Activated CD8-positive, alpha-beta memory T cell treated with anti-CD3 and anti-CD28 coated beads for 4 hours (primary cell): ENCODE measurements around the gene DDAH2.
A peak's percentile ranks its signal among the peaks of the same experiment; 100 is the strongest.

Experiments used
- DNase-seq, 2 donors: peaks; one replicate each; pipeline ENCODE4 v3.0.0-alpha.2; 2020; ENCODE audit warnings: low read depth in 2 of 2

Gene DDAH2

GRCh38 chr6:31760790-31761189, 31.7 kb upstream of the DDAH2 start:
- no peak for DNase-seq

GRCh38 chr6:31758281-31758680, 29.2 kb upstream of the DDAH2 start:
- no peak for DNase-seq

GRCh38 chr6:31752739-31753319, 23.7 kb upstream of the DDAH2 start:
- DNase-seq = no peak

GRCh38 chr6:31750411-31751022, 21.4 kb upstream of the DDAH2 start:
- no peak for DNase-seq

- no peak for DNase-seq
These were observed 20.4 kb upstream of the DDAH2 start for GRCh38 chr6:31749301-31750036.

GRCh38 chr6:31744422-31744821, 15.3 kb upstream of the DDAH2 start:
- DNase-seq = no peak

- DNase-seq = no peak
These were observed 13.8 kb upstream of the DDAH2 start for GRCh38 chr6:31742894-31743293.

GRCh38 chr6:31741815-31742214, 12.7 kb upstream of the DDAH2 start:
- no peak for DNase-seq

- no peak for DNase-seq
These were observed 11.5 kb upstream of the DDAH2 start for GRCh38 chr6:31740397-31741223.

- peak; percentile 92 for DNase-seq
These were observed 10.7 kb upstream of the DDAH2 start, which contains the start of gene MSH5 for GRCh38 chr6:31739639-31740396. MSH5 (plus strand) TSS chr6:31740005; CDS start chr6:31740467, 462 bp downstream.

GRCh38 chr6:31737991-31738979, 9.2 kb upstream of the DDAH2 start:
- peak in 1 of 2 donors; percentile 45 for DNase-seq

GRCh38 chr6:31737315-31737990, 8.4 kb upstream of the DDAH2 start:
- no peak for DNase-seq

GRCh38 chr6:31736768-31737314, 7.7 kb upstream of the DDAH2 start:
- DNase-seq = no peak

GRCh38 chr6:31736021-31736767, 7.1 kb upstream of the DDAH2 start, which contains the start of gene CLIC1:
CLIC1 (minus strand) TSS chr6:31736530; CDS start chr6:31736300, 230 bp downstream.
- DNase-seq = peak; percentile 53 to 59

- DNase-seq = peak in 1 of 2 donors; percentile 47
These were observed 5.8 kb upstream of the DDAH2 start for GRCh38 chr6:31734821-31735406.

GRCh38 chr6:31734247-31734820, 5.2 kb upstream of the DDAH2 start:
- DNase-seq = no peak

GRCh38 chr6:31733734-31734133, 4.6 kb upstream of the DDAH2 start:
- no peak for DNase-seq

- DNase-seq = no peak
These were observed 2.9 kb upstream of the DDAH2 start for GRCh38 chr6:31732029-31732428.
